Activated naive CD8-positive, alpha-beta T cell treated with anti-CD3 and anti-CD28 coated beads, Interleukin-2, amount 50 U/mL, for 24 hours (primary cell): ENCODE data around the gene ZNF106.

Experiments used
- ATAC-seq: fragments of 150-1000 bp; cut with Tn5 transposase; one replicate; pipeline ENCODE4 v1.10.0; 2021
- DNase-seq: peaks from one replicate; pipeline ENCODE4 v3.0.0; 2021
- H3K27ac Mint-ChIP-seq: one replicate; pipeline ENCODE4 v1.8.0; 2021; ENCODE audit warnings: mild to moderate bottlenecking, mixed read lengths
- H3K27me3 Mint-ChIP-seq: one replicate; pipeline ENCODE4 v1.8.0; 2021; ENCODE audit warnings: mixed read lengths
- H3K36me3 Mint-ChIP-seq: one replicate; pipeline ENCODE4 v1.8.0; 2021; ENCODE audit warnings: low read depth, mixed read lengths
- H3K4me1 Mint-ChIP-seq: one replicate; pipeline ENCODE4 v1.8.0; 2021; ENCODE audit warnings: mixed read lengths
- H3K4me3 Mint-ChIP-seq: one replicate; pipeline ENCODE4 v1.8.0; 2021; ENCODE audit warnings: mild to moderate bottlenecking, moderate library complexity, mixed read lengths
- H3K9me3 Mint-ChIP-seq: one replicate; pipeline ENCODE4 v1.8.0; 2021; ENCODE audit warnings: mixed read lengths

ZNF106 gene

DNA sequence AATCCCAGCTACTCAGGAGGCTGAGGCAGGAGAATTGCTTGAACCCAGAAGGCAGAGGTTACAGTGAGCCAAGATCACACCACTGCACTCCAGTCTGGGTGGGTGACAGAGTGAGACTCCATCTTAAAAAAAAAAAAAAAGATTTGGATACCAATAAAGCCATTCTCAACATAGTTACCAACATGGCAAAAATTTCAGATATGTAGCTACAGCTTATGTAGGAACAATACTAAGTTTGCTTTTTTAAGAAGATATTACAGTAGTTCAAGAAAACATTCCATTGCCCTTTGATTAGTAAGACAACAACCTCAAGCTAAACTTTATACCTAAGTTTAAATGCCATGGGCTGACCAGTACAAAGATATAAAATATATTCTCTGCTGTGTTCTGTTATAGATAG, 34.4 kb downstream of the ZNF106 start:
- Mint-ChIP-seq H3K27ac (no peak overlapping the region), H3K36me3 (peaks cover 7% of the 10 kb centered on the region), H3K27me3 (no peaks in the 10 kb centered on the region), H3K4me3 (no peak overlapping the region), H3K4me1 (peaks cover 8% of the 10 kb centered on the region), H3K9me3 (no peaks in the 10 kb centered on the region)
- DNase-seq = no peak
- ATAC-seq = no peak

DNA sequence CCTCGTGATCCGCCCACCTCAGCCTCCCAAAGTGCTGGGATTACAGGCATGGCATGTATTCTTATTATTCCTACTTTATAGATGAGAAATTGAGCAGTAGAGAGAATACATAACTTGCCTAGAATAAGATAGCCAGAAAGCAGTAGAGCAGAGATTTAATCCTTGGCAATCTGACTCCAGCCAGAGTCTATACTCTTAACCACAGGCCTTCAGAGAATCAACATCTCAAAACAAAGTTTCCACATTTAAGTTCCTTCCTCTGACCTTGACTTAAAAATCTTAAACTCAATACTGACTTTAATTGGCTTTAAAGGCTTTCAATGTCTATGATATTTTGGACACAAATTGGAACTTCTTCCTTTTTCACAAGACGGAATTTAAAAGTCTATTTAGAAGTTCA, 37.1 kb downstream of the ZNF106 start:
- Mint-ChIP-seq H3K9me3 (no peaks in the 10 kb centered on the region), H3K27me3 (no peaks in the 10 kb centered on the region), H3K4me3 (no peak overlapping the region), H3K4me1 (peaks cover 8% of the 10 kb centered on the region), H3K36me3 (peaks cover 19% of the 10 kb centered on the region), H3K27ac (no peak overlapping the region)
- no peak for ATAC-seq
- DNase-seq = no peak

DNA sequence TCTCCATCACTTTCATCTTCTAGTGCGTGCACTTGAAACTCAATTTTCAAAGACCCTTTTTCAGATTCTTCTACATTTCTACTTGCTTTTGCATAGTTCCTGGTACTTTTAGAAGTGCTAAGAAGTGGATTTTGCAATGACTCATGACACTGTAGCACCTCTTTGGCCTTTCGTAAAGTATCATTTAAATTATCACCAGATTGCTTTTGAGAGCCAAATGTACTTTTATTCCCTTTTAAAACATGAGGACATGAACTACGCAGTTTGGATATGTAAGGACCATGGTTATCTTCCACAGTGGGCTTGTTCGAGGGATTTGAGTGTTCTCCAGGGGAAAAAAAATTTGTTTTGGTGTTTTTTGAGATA, 40.5 kb downstream of the ZNF106 start:
- no peak overlapping the region for H3K4me3 Mint-ChIP-seq
- DNase-seq (no peak), ATAC-seq (no peak)
- no peaks in the 10 kb centered on the region for H3K9me3 Mint-ChIP-seq
- no peaks in the 10 kb centered on the region for H3K27me3 Mint-ChIP-seq
- H3K36me3 Mint-ChIP-seq = peaks cover 27% of the 10 kb centered on the region
- H3K4me1 Mint-ChIP-seq = no peaks in the 10 kb centered on the region
- H3K27ac Mint-ChIP-seq = no peak overlapping the region

DNA sequence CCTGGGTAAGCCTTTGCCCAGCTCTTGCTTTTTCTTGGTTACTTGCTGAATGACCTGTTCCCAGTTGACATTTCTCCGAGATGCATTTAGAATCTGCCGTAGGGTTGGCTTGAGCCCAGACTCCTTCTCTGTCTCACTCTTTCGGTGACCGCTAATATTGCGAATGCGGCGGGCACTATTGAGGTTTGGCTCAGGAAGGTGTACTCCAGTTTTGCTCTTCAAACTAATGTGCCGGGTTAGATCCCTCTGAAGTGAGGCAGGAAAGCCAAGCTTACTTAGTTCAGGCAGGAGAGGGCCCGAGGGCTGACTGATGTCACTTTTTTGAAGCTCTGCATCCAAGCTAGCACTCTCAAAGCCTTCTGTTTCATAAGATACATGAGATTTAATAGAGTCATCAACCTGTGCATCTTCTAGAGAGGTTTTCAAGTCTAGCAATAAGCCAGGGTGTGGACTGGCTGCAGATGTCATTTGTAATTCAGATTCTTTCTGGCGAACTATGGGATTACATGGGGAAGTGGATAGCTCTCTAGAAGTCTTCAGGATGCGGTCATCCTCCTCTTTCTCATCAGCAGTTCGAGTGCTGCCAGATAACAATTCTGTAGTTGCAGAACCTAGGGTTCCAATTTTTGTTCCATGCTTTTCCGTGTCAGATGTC, 41.0 kb downstream of the ZNF106 start:
- Mint-ChIP-seq H3K4me1 (no peaks in the 10 kb centered on the region), H3K36me3 (peaks cover 30% of the 10 kb centered on the region), H3K27ac (no peak overlapping the region), H3K4me3 (no peak overlapping the region), H3K27me3 (no peaks in the 10 kb centered on the region), H3K9me3 (no peaks in the 10 kb centered on the region)
- ATAC-seq (no peak), DNase-seq (no peak)

DNA sequence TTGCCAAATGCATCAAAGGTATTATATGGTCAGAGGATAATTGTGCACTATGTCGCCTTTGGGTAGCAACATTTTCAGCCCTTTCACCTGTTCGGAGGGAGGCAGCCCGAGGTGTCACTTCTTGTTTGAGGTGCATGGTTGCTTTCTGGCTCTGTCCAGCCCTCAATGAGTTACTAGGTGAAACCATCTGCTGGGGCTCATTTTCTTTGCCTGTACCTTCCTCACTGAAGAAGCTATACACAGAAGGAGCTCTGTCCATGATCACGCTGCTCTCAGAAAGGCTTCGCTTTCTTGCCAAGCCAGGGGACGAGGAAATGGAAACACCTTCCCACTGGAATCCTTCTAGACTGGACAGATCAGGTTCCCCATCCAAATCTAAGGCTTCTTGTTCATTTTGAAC, 42.7 kb downstream of the ZNF106 start:
- H3K4me1 Mint-ChIP-seq = no peaks in the 10 kb centered on the region
- ATAC-seq = no peak
- no peak for DNase-seq
- H3K27me3 Mint-ChIP-seq = no peaks in the 10 kb centered on the region
- H3K27ac Mint-ChIP-seq = no peak overlapping the region
- no peak overlapping the region for H3K4me3 Mint-ChIP-seq
- peaks cover 37% of the 10 kb centered on the region for H3K36me3 Mint-ChIP-seq
- H3K9me3 Mint-ChIP-seq = no peaks in the 10 kb centered on the region

DNA sequence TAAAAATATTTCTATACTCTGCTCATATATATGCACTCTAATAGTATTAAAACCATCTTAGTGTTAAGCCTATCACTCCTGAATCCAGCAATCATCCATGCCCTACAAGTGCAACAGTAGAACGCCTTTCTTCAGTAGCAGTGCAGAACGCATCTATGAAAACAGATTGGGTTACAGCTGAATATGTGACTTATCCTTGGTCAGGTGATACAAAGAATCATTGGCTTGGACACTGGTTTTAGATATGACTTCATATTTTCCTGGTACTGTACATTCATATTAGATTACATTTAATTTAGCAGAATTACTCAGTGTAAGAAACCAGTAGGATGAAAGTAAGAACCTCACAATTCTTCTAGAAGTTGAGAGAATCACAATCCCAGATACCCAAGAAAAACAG, 43.3 kb downstream of the ZNF106 start:
- Mint-ChIP-seq H3K4me1 (no peaks in the 10 kb centered on the region), H3K27me3 (no peaks in the 10 kb centered on the region), H3K4me3 (no peak overlapping the region), H3K9me3 (no peaks in the 10 kb centered on the region), H3K36me3 (peaks cover 37% of the 10 kb centered on the region), H3K27ac (no peak overlapping the region)
- no peak for DNase-seq
- ATAC-seq = no peak

DNA sequence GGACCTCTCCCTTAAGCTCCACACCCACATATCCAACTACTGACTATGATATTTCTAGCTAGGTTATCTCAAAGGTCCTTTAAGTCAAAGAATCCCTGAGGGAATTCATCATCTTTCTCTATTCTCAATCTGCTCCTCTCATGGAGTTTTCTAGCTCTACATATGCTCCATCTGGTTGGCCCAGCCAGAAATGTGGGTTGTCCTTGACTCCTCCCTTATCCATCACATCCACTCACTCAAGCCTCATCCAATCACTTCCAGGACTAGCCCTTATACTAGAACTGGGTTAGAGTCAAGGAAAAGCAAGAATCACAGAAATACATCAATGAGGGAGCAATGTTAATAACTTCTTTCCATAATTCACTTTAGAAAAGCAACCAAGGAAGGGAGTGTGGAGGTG, 45.4 kb downstream of the ZNF106 start:
- no peak overlapping the region for H3K27ac Mint-ChIP-seq
- DNase-seq = no peak
- H3K27me3 Mint-ChIP-seq = no peaks in the 10 kb centered on the region
- no peak for ATAC-seq
- H3K4me1 Mint-ChIP-seq = no peaks in the 10 kb centered on the region
- H3K9me3 Mint-ChIP-seq = no peaks in the 10 kb centered on the region
- no peak overlapping the region for H3K4me3 Mint-ChIP-seq
- H3K36me3 Mint-ChIP-seq = peaks cover 31% of the 10 kb centered on the region

DNA sequence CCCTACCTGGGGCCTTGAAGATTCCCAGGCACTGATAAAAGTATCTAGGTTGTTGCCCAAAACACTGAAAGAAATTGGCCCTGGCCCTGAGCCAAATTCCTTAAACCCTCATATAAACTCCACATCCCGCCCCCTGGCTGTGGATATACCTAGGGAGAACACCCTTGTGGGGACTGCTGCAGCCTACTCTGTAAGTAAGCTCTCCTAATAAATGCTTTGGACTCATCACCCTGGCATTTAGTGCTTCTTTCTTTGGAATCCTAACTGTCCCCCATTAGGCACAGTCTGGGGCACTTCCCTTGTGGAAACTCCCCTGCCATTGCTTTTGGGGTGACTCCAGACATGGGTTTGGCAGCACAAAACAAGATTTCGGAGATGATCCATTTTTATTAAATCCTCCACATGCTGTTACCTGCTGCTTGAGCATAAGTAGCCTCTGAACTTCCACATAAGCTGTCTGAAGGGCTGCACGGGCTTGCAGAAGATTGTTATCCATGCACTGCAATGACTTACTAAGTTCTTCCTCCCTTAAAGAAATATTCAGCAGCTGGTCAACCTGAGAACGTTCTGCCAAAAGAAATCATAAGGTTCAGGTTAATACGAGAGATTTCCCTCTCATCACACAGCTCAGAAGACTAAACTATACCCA, 46.4 kb downstream of the ZNF106 start:
- Mint-ChIP-seq H3K4me3 (no peak overlapping the region), H3K36me3 (peaks cover 26% of the 10 kb centered on the region), H3K27me3 (no peaks in the 10 kb centered on the region), H3K27ac (no peak overlapping the region), H3K4me1 (no peaks in the 10 kb centered on the region), H3K9me3 (no peaks in the 10 kb centered on the region)
- ATAC-seq (no peak), DNase-seq (no peak)

DNA sequence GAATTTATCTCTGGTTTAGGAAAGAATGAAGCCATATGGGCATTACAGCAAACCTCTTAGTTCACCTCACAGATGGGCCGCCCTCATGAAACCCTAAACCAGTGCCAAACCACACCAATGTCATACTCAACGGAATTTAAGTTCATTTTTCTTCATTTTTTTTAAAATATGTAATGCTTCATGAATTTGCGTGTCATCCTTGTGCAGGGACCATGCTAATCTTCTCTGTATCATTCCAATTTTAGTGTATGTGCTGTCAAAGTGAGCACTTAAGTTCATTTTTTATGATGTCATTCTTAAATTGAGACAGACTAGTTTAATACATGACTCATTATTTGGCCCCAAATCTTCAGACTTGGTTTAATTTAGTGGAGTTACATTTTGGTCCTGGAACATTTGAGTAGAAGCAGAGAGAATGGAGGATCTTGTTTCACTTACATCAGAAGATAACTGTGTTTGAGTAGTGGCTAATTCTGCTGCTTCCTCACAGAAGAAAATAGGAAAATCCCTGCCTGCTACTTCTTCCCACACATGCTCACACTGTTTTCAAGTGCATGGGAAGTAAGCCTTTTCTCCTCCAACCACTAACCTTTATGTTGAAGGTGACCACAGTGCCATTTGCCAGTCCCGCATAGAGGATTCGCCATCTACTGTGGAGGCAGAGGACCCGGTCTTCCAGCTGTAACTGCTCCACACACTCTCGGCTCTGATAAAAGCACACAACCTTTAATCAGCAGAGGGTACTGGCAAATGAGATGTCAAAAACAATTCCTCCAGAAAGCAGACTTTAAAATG, 63.3 kb downstream of the ZNF106 start:
- peak overlapping the region; percentile 77 for H3K27ac Mint-ChIP-seq
- H3K4me1 Mint-ChIP-seq = peaks cover 14% of the 10 kb centered on the region
- DNase-seq (no peak), ATAC-seq (peak; percentile 80)
- H3K9me3 Mint-ChIP-seq = no peaks in the 10 kb centered on the region
- peak overlapping the region; percentile 21 for H3K4me3 Mint-ChIP-seq
- H3K36me3 Mint-ChIP-seq = peaks cover 49% of the 10 kb centered on the region
- no peaks in the 10 kb centered on the region for H3K27me3 Mint-ChIP-seq

DNA sequence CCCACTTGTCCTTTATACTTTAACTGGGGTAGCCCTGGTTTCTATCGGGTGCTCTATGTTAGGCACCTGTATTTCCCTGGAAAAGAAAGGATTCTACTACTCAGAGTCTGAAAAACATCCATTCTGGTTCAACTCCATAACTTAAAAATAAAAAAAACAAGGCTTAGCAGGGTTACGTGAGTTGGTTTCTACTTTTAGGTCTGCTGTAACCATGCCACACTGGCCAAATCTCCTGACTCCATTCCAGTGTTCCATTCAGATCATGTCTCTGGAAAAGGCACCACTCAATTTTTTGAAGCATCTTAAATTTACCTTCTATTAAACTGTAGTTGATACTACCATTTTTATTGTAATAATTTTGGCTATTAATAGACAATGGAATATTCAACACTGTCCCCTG, 69.6 kb downstream of the ZNF106 start:
- ATAC-seq (no peak), DNase-seq (no peak)
- Mint-ChIP-seq H3K9me3 (no peaks in the 10 kb centered on the region), H3K4me3 (no peak overlapping the region), H3K27me3 (no peaks in the 10 kb centered on the region), H3K4me1 (no peaks in the 10 kb centered on the region), H3K36me3 (peaks cover 41% of the 10 kb centered on the region), H3K27ac (no peak overlapping the region)

DNA sequence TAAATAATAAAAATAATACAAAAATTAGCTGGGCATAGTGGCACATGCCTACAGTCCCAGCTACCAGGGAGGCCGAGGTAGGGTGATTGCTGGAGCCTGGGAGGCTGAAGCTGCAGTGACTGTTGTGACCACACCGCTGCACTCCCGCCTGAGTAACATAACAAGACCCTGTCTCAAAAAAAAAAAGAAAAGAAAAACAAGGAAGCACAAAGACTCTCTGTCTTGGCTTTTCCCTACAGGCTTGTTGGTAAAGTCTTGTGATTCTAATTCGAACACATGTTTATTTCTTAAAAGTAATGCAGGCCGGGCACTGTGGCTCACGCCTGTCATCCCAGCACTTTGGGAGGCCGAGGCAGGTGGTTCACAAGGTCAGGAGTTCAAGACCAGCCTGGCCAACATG, 71.6 kb downstream of the ZNF106 start:
- Mint-ChIP-seq H3K27me3 (no peaks in the 10 kb centered on the region), H3K36me3 (peaks cover 29% of the 10 kb centered on the region), H3K9me3 (no peaks in the 10 kb centered on the region), H3K4me3 (no peak overlapping the region), H3K27ac (no peak overlapping the region), H3K4me1 (no peaks in the 10 kb centered on the region)
- DNase-seq = no peak
- no peak for ATAC-seq

DNA sequence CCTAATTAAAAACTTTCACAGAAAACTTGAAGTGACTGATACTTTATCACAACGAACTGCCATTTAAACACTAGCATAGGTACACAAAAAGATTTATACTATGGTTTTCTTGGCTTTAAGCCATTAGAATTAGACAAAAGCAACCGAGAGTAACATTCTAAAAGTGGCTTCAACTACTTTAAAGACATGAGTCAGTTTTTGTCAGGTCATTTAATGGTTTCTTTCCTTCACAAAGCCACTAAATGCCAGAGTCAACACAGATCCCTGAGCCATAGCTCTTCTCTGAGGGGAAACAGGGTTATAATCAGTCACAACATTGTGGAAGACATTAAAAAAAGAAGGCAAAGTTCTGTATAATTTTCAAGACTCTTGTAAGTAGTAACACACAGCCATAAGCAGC, 77.0 kb downstream of the ZNF106 start:
- Mint-ChIP-seq H3K4me1 (no peaks in the 10 kb centered on the region), H3K36me3 (peaks cover 15% of the 10 kb centered on the region), H3K27me3 (no peaks in the 10 kb centered on the region), H3K27ac (peak overlapping the region; percentile 36), H3K4me3 (no peak overlapping the region), H3K9me3 (no peaks in the 10 kb centered on the region)
- DNase-seq (no peak), ATAC-seq (no peak)

DNA sequence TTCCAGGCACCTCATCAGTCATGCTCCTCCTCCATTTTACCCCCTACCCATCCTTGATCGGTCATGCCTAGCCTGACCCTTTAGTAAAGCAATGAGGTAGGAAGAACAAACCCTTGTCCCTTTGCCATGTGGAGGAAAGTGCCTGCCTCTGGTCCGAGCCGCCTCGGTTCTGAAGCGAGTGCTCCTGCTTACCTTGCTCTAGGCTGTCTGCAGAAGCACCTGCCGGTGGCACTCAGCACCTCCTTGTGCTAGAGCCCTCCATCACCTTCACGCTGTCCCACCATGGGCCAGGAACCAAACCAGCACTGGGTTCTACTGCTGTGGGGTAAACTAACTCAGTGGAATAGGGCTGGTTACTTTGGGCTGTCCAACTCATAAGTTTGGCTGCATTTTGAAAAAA, 79.1 kb downstream of the ZNF106 start:
- Mint-ChIP-seq H3K9me3 (no peaks in the 10 kb centered on the region), H3K36me3 (peaks cover 8% of the 10 kb centered on the region), H3K27me3 (no peaks in the 10 kb centered on the region), H3K4me3 (no peak overlapping the region), H3K4me1 (no peaks in the 10 kb centered on the region), H3K27ac (no peak overlapping the region)
- ATAC-seq (no peak), DNase-seq (no peak)

DNA sequence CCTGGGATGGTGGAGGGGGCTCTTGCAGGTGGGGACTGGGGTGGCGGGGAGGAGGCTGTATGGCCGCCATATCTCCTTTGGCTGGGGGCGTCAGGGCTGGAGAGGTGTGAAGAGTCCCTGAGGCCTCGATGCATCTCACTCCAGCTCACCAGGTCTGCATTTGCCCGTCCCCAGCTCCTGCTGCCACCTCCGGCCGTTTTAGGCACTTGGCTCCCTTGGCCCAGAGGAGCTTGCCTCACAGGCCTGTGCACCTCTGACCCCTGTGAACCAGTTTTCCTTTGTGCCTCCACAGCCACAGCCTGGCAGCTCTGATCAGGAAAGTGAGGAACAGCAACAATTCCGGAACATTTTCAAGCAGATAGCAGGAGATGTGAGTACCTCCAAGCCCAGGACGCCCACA, 81.9 kb downstream of the ZNF106 start:
- Mint-ChIP-seq H3K27me3 (no peaks in the 10 kb centered on the region), H3K4me1 (no peaks in the 10 kb centered on the region), H3K36me3 (peaks cover 6% of the 10 kb centered on the region), H3K27ac (no peak overlapping the region), H3K9me3 (no peaks in the 10 kb centered on the region), H3K4me3 (no peak overlapping the region)
- no peak for DNase-seq
- ATAC-seq = no peak

DNA sequence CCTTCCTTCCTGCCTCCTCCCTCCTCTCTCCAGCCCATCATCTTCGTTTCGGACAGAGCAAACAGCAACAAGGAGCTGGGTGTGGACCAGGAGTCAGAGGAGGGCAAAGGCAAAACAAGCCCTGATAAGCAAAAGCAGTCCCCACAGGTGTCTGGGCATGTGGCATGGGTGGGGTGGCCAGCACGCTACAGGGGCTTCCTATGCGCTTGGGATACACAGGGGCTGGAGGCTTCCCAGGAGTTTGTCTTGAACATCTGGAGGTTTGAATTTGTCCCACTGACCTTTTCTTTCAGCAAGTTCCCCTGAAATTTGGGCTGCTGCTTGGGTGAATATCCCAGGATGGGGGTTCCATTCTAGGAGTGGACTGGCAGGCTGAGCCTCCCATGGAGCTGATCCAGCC, 82.8 kb downstream of the ZNF106 start:
- Mint-ChIP-seq H3K4me1 (no peaks in the 10 kb centered on the region), H3K27ac (no peak overlapping the region), H3K27me3 (no peaks in the 10 kb centered on the region), H3K36me3 (peaks cover 4% of the 10 kb centered on the region), H3K9me3 (no peaks in the 10 kb centered on the region), H3K4me3 (no peak overlapping the region)
- DNase-seq (no peak), ATAC-seq (no peak)
